Brain microvascular endothelial cell (primary cell): ENCODE data around the gene KRT2.

Experiments
- DNase-seq: peaks from one replicate; pipeline ENCODE4 v3.0.0-alpha.2; 2020
- H3K27ac ChIP-seq: fragments of 250-450 bp; sonication (Bioruptor Pico); 2 replicates; pipeline ENCODE4 v1.5.1; 2020; ENCODE audit warnings: mild to moderate bottlenecking, moderate library complexity
- H3K27me3 ChIP-seq: fragments of 250-450 bp; sonication (Bioruptor Pico); replicated peaks from 2 replicates; pipeline ENCODE4 v1.5.1; 2020; ENCODE audit warnings: mild to moderate bottlenecking
- H3K36me3 ChIP-seq: fragments of 250-450 bp; sonication (Bioruptor Pico); replicated peaks from 2 replicates; pipeline ENCODE4 v1.5.1; 2020; ENCODE audit warnings: mild to moderate bottlenecking
- H3K4me3 ChIP-seq: 2 replicates; pipeline ENCODE4 v1.5.1; 2011; ENCODE audit warnings: low read depth, mild to moderate bottlenecking, control low read depth, low read length, moderate library complexity
- in situ Hi-C: cut with HindIII; loops from 2 replicates; pipeline ENCODE4 v1.10.0; 2017; ENCODE audit warnings: low sequenced_read_pairs, low pct_ligation_motif_present
- TF ChIP-seq, protein P1 (sequence below): IDR thresholded peaks from 2 replicates; pipeline ENCODE4 v1.5.1; 2011; ENCODE audit warnings: low read depth, mild to moderate bottlenecking, moderate library complexity, low read length, control low read depth, inconsistent platforms; ENCODE audit errors: missing control alignments

The KRT2 gene

DNA sequence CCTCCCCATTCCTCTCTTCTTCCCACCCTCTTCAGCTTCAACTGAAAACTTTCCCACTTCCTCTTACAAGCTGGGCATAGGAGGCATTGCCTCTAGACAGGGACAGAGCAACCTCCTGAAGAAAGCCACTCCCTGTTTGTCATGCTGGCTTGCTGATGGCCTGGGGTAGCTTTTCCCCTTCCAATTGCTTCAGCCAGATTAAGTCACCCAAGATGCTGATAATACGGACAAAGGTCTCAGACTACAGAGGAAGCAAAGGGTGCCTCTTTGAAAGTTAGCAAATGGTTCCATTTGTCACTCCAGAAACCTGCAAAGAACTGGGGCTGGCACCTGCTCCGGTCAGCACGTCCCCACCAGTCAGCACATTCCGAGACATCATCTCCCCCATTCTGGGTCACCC is 6.0 kb downstream of the KRT2 start:
- no peaks in the 10 kb centered on the region for H3K36me3 ChIP-seq
- in situ Hi-C loops: loop anchor here (25.0 kb wide), 1 partner anchor 216 kb away; no protein-coding TSS in a partner anchor
- H3K27ac ChIP-seq: no peak overlapping the region
- DNase-seq: no peak
- peaks cover 9% of the 10 kb centered on the region for H3K27me3 ChIP-seq
- TF ChIP-seq, protein P1, sequence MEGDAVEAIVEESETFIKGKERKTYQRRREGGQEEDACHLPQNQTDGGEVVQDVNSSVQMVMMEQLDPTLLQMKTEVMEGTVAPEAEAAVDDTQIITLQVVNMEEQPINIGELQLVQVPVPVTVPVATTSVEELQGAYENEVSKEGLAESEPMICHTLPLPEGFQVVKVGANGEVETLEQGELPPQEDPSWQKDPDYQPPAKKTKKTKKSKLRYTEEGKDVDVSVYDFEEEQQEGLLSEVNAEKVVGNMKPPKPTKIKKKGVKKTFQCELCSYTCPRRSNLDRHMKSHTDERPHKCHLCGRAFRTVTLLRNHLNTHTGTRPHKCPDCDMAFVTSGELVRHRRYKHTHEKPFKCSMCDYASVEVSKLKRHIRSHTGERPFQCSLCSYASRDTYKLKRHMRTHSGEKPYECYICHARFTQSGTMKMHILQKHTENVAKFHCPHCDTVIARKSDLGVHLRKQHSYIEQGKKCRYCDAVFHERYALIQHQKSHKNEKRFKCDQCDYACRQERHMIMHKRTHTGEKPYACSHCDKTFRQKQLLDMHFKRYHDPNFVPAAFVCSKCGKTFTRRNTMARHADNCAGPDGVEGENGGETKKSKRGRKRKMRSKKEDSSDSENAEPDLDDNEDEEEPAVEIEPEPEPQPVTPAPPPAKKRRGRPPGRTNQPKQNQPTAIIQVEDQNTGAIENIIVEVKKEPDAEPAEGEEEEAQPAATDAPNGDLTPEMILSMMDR: no peak
- no peak overlapping the region for H3K4me3 ChIP-seq

DNA sequence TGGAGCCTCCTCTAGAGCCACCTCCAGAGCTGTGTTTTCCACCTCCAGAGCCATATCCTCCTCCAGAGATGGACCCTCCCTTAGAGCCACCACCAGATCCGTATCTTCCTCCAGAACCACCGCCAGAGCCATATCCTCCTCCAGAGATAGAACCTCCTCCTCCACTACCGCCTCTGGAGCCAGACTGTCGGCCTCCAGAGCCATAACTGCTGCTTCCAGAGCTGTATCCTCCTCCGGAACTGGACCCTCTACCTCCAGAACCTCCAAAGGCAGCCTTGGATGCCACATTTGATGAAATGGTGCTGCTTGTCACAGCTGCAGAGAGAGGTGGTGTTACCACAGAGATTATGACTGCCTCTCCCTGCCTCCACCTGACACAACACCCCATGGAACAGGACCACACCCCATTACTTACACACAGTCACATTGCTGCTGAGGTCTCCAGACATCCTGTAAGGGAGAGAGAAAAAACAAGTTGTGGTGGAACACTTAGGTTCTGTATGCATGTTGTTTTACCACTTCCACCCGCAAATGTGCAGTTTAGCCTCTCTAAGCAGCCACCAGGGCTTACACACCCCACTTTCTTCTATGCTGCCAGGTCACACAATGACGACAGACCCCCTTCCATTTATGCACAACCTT is 6.8 kb downstream of the KRT2 start:
- Histone ChIP-seq H3K36me3 (no peaks in the 10 kb centered on the region), H3K27me3 (peaks cover 12% of the 10 kb centered on the region), H3K4me3 (no peak overlapping the region), H3K27ac (no peak overlapping the region)
- TF ChIP-seq, protein P1: no peak
- DNase-seq: no peak
- in situ Hi-C loops: loop anchor here (25.0 kb wide), 1 partner anchor 217 kb away; no protein-coding TSS in a partner anchor

DNA sequence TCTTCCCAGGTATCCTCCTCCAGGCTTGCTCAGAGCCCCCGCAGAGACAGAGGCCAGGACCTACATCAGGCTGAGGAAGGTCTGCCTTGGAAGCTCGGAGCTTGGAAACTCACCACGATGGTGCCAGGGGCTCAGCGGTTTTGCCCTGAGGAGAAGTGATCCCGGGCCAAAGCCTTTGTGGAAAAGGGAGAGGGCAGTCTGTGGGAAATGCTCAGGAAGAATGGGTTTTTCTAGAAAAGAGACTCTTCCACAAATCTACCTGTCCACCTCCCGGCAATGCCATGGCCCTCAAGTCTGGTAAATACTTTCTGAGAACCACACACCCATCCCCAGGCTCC is 8.0 kb downstream of the KRT2 start:
- H3K4me3 ChIP-seq: no peak overlapping the region
- H3K27ac ChIP-seq: no peak overlapping the region
- H3K27me3 ChIP-seq: peaks cover 12% of the 10 kb centered on the region
- in situ Hi-C loops: loop anchor here (25.0 kb wide), 1 partner anchor 218 kb away; no protein-coding TSS in a partner anchor
- no peaks in the 10 kb centered on the region for H3K36me3 ChIP-seq
- TF ChIP-seq, protein P1: no peak
- DNase-seq: no peak

DNA sequence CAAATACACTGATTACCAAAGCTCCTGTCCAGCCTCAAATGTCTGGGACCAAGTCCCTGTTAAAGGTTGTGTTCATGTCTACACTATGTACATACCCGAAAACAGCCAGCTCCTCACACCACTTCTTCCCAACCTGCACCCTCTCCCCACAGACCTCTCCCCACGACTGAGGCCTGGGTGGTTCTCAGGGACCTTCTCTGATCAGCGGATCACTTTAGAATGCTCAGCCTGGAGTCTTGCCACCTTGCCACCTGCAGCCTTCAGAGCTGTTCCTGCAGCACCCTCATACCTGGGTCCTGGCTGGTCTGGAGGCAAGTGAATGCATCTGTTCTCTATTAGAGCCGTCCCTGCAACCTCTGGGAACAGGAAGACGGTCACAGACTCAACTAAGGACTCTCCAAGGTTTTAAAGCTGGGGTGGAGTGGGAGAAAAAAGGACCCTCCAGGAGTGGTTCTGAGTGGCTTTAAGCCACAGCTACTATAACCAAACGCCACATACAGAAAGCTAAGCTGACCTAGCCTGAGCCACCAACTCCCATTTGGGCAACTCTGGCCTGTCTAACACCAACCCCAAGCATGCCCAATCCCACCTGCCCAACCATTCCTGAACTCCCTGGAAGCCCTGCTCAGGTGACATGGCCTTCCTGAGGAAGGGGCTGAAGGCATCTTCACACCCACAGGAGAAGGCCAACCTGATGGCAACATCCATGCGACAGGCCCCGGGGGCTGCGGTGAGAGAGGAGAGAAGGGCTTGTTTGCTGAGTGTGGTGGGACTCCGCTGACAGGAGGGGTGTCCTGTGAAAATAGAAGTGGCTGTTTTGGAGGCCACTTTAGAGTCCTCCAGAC is 8.6 kb downstream of the KRT2 start:
- Histone ChIP-seq H3K4me3 (no peak overlapping the region), H3K36me3 (no peaks in the 10 kb centered on the region), H3K27ac (no peak overlapping the region), H3K27me3 (peaks cover 12% of the 10 kb centered on the region)
- no peak for DNase-seq
- TF ChIP-seq, protein P1: no peak
- in situ Hi-C loops: loop anchor here (25.0 kb wide), 1 partner anchor 219 kb away; no protein-coding TSS in a partner anchor

DNA sequence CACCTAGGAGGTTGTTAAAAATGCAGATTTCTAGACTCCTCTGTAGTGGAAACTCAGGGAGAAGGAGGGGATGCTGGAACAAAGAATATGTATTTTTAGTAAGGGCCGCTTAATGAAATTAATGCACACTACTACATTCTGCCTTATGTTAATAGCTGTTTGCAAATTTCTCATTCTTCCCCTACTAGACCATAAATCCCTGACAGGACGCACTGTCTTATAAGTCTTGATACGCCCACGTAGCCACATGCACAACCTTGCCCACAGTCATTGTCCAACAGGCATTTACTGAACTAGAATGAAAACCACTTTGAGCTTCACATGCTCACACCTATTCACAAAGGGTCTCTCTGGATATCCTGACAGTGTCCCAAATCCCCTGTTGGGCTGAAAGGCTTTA is 10.5 kb downstream of the KRT2 start:
- Histone ChIP-seq H3K27me3 (peaks cover 12% of the 10 kb centered on the region), H3K4me3 (no peak overlapping the region), H3K36me3 (no peaks in the 10 kb centered on the region), H3K27ac (no peak overlapping the region)
- no peak for DNase-seq
- TF ChIP-seq, protein P1: no peak
- in situ Hi-C loops: loop anchor here (25.0 kb wide), 1 partner anchor 221 kb away; no protein-coding TSS in a partner anchor
